Colonic mucosa (tissue), 4 donors: ENCODE measurements around the gene ST8SIA2. TPM values are rescaled to one million over a fixed set of nuclear protein-coding genes. Genes with fewer than 3 reads are reported as not detected.

Experiments
- DNase-seq: peaks from one replicate; pipeline ENCODE4 v3.0.0-alpha.2; 2020
- H3K27ac ChIP-seq: fragments of 200-600 bp; one replicate; pipeline ENCODE4 v1.8.0; 2021
- H3K27me3 ChIP-seq: fragments of 200-600 bp; one replicate; pipeline ENCODE4 v1.8.0; 2021
- H3K36me3 ChIP-seq: fragments of 200-600 bp; one replicate; pipeline ENCODE4 v1.8.0; 2021
- H3K4me1 ChIP-seq: fragments of 200-600 bp; one replicate; pipeline ENCODE4 v1.8.0; 2021; ENCODE audit warnings: mild to moderate bottlenecking
- H3K4me3 ChIP-seq: fragments of 200-600 bp; one replicate; pipeline ENCODE4 v1.8.0; 2021
- H3K9ac ChIP-seq, 2 donors: one replicate each; pipeline ENCODE4 v1.7.0; 2013; ENCODE audit warnings: control low read depth in 2 of 2, low read depth in 2 of 2, low read length in 2 of 2
- H3K9me3 ChIP-seq: fragments of 200-600 bp; one replicate; pipeline ENCODE4 v1.8.0; 2021
- CTCF ChIP-seq: fragments of 200-600 bp; IDR thresholded peaks from one replicate; pipeline ENCODE4 v1.8.0; 2022; ENCODE audit warnings: antibody characterized with exemption, mild to moderate bottlenecking
- intact Hi-C: fragments of 100-400 bp; cut with DNase I; formaldehyde crosslinking; loops from one replicate; pipeline ENCODE4 v1.14.1; 2022
- total RNA-seq, 2 donors: library from RNA; stranded (reverse); fragmentation: NEBNext Ultra II Directional in 1 of 2; extraction: Animal tissue kit (Norgen Biotek cat#: 25700) in 1 of 2; gene quantifications; one replicate each; pipeline ENCODE4 v1.2.1, GENCODE V29; 2021
- donor health status: healthy.
- donor health status: DM: no; HTN: no; CAD: no.
- donor health status: DM: no; HTN: no; CAD: no.

The ST8SIA2 gene
- total RNA-seq, 2 donors from 2014 or later: 0.25 to 0.42 TPM

GRCh38 chr15:92415639-92416297 lies 22.1 kb downstream of the ST8SIA2 start:
- no peaks in the 10 kb centered on the region for H3K4me1 ChIP-seq
- H3K36me3 ChIP-seq: no peaks in the 10 kb centered on the region
- no peak overlapping the region for H3K9ac ChIP-seq
- intact Hi-C loops: no loop called here
- H3K27me3 ChIP-seq: no peaks in the 10 kb centered on the region
- no peak for DNase-seq
- no peak for TF ChIP-seq CTCF
- no peaks in the 10 kb centered on the region for H3K9me3 ChIP-seq
- H3K27ac ChIP-seq: no peak overlapping the region
- no peak overlapping the region for H3K4me3 ChIP-seq

- intact Hi-C loops: no loop called here
- TF ChIP-seq CTCF: no peak
- no peaks in the 10 kb centered on the region for H3K4me1 ChIP-seq
Measured at GRCh38 chr15:92416557-92416956, 22.9 kb downstream of the ST8SIA2 start.

GRCh38 chr15:92417716-92418115 lies 24.0 kb downstream of the ST8SIA2 start:
- no peak for DNase-seq
- no peak overlapping the region for H3K9ac ChIP-seq
- no peaks in the 10 kb centered on the region for H3K4me1 ChIP-seq
- H3K27me3 ChIP-seq: no peaks in the 10 kb centered on the region
- no peak overlapping the region for H3K27ac ChIP-seq
- no peak for TF ChIP-seq CTCF
- no peak overlapping the region for H3K4me3 ChIP-seq
- intact Hi-C loops: no loop called here
- H3K36me3 ChIP-seq: no peaks in the 10 kb centered on the region
- H3K9me3 ChIP-seq: no peaks in the 10 kb centered on the region

More at GRCh38 chr15:92416557-92416956, 22.9 kb downstream of the ST8SIA2 start:
- Histone ChIP-seq H3K27me3 (no peaks in the 10 kb centered on the region), H3K4me3 (no peak overlapping the region), H3K9me3 (no peaks in the 10 kb centered on the region), H3K9ac (no peak overlapping the region), H3K27ac (no peak overlapping the region), H3K36me3 (no peaks in the 10 kb centered on the region)
- no peak for DNase-seq

GRCh38 chr15:92418864-92419263 lies 25.2 kb downstream of the ST8SIA2 start:
- H3K4me3 ChIP-seq: no peak overlapping the region
- H3K27me3 ChIP-seq: no peaks in the 10 kb centered on the region
- no peak for DNase-seq
- no peaks in the 10 kb centered on the region for H3K9me3 ChIP-seq
- H3K9ac ChIP-seq: no peak overlapping the region
- no peaks in the 10 kb centered on the region for H3K4me1 ChIP-seq
- H3K36me3 ChIP-seq: no peaks in the 10 kb centered on the region
- TF ChIP-seq CTCF: no peak
- H3K27ac ChIP-seq: no peak overlapping the region
- intact Hi-C loops: no loop called here

- H3K9me3 ChIP-seq: no peaks in the 10 kb centered on the region
- intact Hi-C loops: no loop called here
Measured at GRCh38 chr15:92421976-92422375, 28.3 kb downstream of the ST8SIA2 start.

More at GRCh38 chr15:92421976-92422375, 28.3 kb downstream of the ST8SIA2 start:
- no peaks in the 10 kb centered on the region for H3K36me3 ChIP-seq
- H3K4me3 ChIP-seq: no peak overlapping the region
- no peaks in the 10 kb centered on the region for H3K27me3 ChIP-seq
- no peak for TF ChIP-seq CTCF
- no peak overlapping the region for H3K27ac ChIP-seq
- H3K4me1 ChIP-seq: no peaks in the 10 kb centered on the region
- H3K9ac ChIP-seq: no peak overlapping the region
- DNase-seq: no peak
